Thoracic aorta (tissue), 2 donors: ENCODE measurements around the gene HPGD. TPM values are rescaled to one million over a fixed set of nuclear protein-coding genes. Genes with fewer than 3 reads are reported as not detected.

ENCODE experiments used
- ATAC-seq: fragments of 150-250 bp; one replicate; pipeline ENCODE4 v1.8.0; 2017; ENCODE audit warnings: low read depth; ENCODE audit not compliant: insufficient number of reproducible peaks, low FRiP score
- DNase-seq: peaks from one replicate; pipeline ENCODE4 v3.0.0-alpha.2; 2020; ENCODE audit warnings: low spot score
- H3K27ac ChIP-seq, 2 donors: fragments of 200-600 bp; sonication (generic); 1 replicate in 1 of 2; 2 replicates in 1 of 2; pipeline ENCODE4 v1.5.1; 2016; ENCODE audit warnings: mild to moderate bottlenecking in 2 of 2, moderate library complexity in 2 of 2
- H3K27me3 ChIP-seq: fragments of 200-600 bp; sonication (generic); replicated peaks from 2 replicates; pipeline ENCODE4 v1.6.0; 2016; ENCODE audit warnings: mild to moderate bottlenecking; ENCODE audit not compliant: insufficient read depth
- H3K36me3 ChIP-seq: fragments of 200-600 bp; sonication (generic); one replicate; pipeline ENCODE4 v1.5.1; 2016
- H3K4me1 ChIP-seq, 2 donors: fragments of 200-600 bp; sonication (generic); 1 replicate in 1 of 2; 2 replicates in 1 of 2; pipeline versions ENCODE4 v1.5.1 to v1.6.0; 2016; ENCODE audit warnings: low read depth in 2 of 2, mild to moderate bottlenecking in 1 of 2; ENCODE audit not compliant: control insufficient read depth in 1 of 2
- H3K4me3 ChIP-seq: fragments of 200-600 bp; sonication (generic); 2 replicates; pipeline ENCODE4 v1.5.1; 2016; ENCODE audit warnings: mild to moderate bottlenecking
- H3K9me3 ChIP-seq: fragments of 200-600 bp; sonication (generic); 2 replicates; pipeline ENCODE4 v1.5.1; 2016
- total RNA-seq, 2 donors: library from RNA; depleted of rRNA; stranded (reverse); fragments of >200 nt; gene quantifications; one replicate each; pipeline versions ENCODE4 v1.1.0 to v1.2.3, GENCODE V29; 2016
- TF ChIP-seq, protein P1 (sequence below): fragments of 200-600 bp; sonication (generic); IDR thresholded peaks from one replicate; pipeline ENCODE4 v1.5.1; 2019; ENCODE audit warnings: antibody characterized with exemption

The HPGD gene
- total RNA-seq, 2 donors from 2014 or later, result 3.4 to 6.5 TPM

DNA sequence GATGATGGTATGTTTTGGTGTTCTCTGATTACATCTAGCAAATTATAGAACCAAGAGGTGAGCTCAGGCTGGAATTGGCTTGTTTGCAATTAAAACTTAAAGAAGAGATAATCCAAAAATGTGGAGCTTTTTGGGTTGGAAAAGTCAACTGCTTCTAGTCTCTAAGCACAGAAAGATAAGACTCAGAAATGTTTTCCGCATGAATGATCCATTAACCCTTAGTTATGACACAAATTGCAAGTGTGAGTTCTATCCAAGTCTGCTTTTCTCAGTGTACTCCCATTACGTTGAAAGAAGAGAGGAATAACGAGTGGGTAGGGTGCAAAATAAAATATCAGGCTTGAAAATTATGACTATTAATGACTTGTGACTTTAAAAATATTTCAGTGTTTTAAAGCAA is 38.5 kb downstream of the HPGD start:
- no peak for DNase-seq
- H3K4me3 ChIP-seq, result no peak overlapping the region
- no peak overlapping the region for H3K27ac ChIP-seq
- H3K9me3 ChIP-seq, result no peaks in the 10 kb centered on the region
- no peaks in the 10 kb centered on the region for H3K4me1 ChIP-seq
- no peaks in the 10 kb centered on the region for H3K36me3 ChIP-seq
- TF ChIP-seq, protein P1, sequence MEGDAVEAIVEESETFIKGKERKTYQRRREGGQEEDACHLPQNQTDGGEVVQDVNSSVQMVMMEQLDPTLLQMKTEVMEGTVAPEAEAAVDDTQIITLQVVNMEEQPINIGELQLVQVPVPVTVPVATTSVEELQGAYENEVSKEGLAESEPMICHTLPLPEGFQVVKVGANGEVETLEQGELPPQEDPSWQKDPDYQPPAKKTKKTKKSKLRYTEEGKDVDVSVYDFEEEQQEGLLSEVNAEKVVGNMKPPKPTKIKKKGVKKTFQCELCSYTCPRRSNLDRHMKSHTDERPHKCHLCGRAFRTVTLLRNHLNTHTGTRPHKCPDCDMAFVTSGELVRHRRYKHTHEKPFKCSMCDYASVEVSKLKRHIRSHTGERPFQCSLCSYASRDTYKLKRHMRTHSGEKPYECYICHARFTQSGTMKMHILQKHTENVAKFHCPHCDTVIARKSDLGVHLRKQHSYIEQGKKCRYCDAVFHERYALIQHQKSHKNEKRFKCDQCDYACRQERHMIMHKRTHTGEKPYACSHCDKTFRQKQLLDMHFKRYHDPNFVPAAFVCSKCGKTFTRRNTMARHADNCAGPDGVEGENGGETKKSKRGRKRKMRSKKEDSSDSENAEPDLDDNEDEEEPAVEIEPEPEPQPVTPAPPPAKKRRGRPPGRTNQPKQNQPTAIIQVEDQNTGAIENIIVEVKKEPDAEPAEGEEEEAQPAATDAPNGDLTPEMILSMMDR, result no peak
- ATAC-seq, result no peak
- no peaks in the 10 kb centered on the region for H3K27me3 ChIP-seq

DNA sequence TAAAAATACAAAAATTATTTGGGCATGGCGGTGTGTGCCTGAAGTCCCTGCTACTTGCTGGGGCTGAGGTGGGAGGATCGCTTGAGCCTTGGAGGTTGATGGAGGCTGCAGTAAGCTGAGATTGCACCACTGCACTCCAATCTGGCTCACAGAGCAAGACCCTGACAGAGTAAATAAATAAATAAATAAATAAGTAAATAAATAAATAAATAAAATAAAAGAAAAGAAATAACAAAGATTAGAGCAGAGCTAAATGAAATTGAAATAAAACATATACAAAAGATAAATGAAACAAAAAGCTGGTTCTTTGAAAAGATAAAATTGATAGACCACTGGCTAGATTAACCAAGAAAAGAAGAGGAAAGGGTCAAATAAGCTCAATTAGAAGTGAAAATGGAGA is 43.1 kb downstream of the HPGD start:
- Histone ChIP-seq H3K4me3 (no peak overlapping the region), H3K4me1 (no peaks in the 10 kb centered on the region), H3K36me3 (no peaks in the 10 kb centered on the region), H3K9me3 (no peaks in the 10 kb centered on the region), H3K27me3 (no peaks in the 10 kb centered on the region), H3K27ac (no peak overlapping the region)
- TF ChIP-seq, protein P1, result no peak
- DNase-seq, result no peak
- ATAC-seq, result no peak

DNA sequence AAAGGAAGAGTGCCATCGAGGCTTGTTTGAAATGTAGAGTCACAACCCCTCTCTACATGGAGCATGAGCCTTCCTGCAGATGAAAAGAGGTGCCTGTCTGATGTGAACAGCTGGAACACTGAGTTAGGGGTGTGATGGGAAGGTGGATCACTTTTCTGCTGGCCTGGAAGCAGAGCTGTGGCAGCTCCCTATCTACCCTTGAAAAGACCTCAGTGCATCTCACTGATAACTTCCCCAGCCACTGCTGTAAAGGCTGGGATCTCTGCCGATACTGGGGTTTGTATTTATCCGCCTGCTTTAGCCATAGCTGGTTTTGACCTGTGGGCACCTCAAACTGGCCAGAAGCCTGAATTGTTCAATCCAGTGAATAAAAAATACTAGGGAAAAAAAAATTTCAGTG is 46.8 kb downstream of the HPGD start:
- no peaks in the 10 kb centered on the region for H3K27me3 ChIP-seq
- no peak overlapping the region for H3K27ac ChIP-seq
- no peak for ATAC-seq
- H3K9me3 ChIP-seq, result no peaks in the 10 kb centered on the region
- no peaks in the 10 kb centered on the region for H3K4me1 ChIP-seq
- no peak for DNase-seq
- TF ChIP-seq, protein P1, result no peak
- no peaks in the 10 kb centered on the region for H3K36me3 ChIP-seq
- no peak overlapping the region for H3K4me3 ChIP-seq

DNA sequence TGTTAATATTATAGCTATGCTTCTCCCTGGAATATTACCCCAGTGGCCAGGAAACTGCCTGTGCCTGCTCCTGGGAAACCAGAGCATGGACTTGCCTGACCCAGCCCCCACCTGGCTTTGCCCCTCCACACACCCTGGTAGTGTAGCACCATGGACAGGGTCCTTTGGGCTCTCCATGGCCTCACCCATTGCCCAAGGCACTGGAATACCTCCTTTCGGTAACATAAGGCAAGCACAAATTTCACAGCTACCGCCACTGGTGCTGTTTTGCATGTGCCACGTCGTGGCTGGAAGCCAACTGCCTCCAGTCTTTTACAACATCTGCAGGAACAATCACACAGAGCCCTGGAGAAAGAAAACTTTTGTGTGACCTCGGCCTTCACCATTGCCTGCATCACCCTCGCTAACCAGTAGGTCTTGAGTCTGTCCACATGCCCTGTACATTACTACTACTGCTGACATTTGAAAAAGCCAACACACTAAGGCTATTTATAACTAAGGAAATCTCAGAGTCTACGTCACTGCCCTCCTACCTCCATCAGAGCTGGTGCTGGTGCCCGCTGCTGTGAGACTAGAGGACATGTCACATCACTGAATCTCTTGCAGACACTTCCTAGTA is 47.7 kb downstream of the HPGD start:
- Histone ChIP-seq H3K27me3 (no peaks in the 10 kb centered on the region), H3K27ac (no peak overlapping the region), H3K36me3 (no peaks in the 10 kb centered on the region), H3K4me1 (no peaks in the 10 kb centered on the region), H3K4me3 (no peak overlapping the region), H3K9me3 (no peaks in the 10 kb centered on the region)
- TF ChIP-seq, protein P1, result no peak
- DNase-seq, result no peak
- ATAC-seq, result no peak

DNA sequence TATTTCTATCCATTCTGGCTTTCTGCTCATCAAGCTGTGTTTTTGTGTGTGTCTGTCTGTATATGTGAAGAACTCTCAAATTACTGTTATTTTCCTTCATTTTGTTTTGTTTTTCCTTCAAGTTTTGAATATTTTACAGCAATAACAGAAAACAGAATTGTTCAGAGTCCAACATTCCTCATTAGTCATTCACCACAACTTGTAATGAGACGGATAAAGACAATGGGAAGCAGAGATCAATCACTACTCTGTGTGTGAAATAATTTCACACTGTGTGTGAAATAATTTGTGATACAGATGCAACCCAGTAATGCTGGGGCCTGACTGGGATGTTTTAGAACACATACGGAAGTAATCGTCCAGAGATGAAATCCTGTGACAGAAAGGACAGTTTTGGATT is 55.2 kb downstream of the HPGD start:
- ATAC-seq (no peak), DNase-seq (no peak)
- Histone ChIP-seq H3K27me3 (no peaks in the 10 kb centered on the region), H3K27ac (no peak overlapping the region), H3K36me3 (no peaks in the 10 kb centered on the region), H3K9me3 (no peaks in the 10 kb centered on the region), H3K4me1 (no peaks in the 10 kb centered on the region), H3K4me3 (no peak overlapping the region)
- TF ChIP-seq, protein P1, result no peak
